Right lobe of liver (tissue), 4 donors: ENCODE measurements around the gene SLC15A2.

Source experiments
- CTCF ChIP-seq, 4 donors: fragments of 200-600 bp in 3 of 4; fragments of 450-650 bp in 1 of 4; IDR thresholded peaks; one replicate each; pipeline versions ENCODE4 v1.5.1 to v1.8.0; 2016 to 2022; ENCODE audit warnings: antibody characterized with exemption in 4 of 4, mild to moderate bottlenecking in 2 of 4
- POLR2A ChIP-seq: fragments of 450-650 bp; IDR thresholded peaks from one replicate; pipeline ENCODE4 v1.6.1; 2017; ENCODE audit warnings: antibody characterized with exemption, mild to moderate bottlenecking
- donor health status: DM: no; HTN: no; CAD: no.
- donor health status: DM: no; HTN: no; CAD: no.
- donor health status: DM: no; HTN: yes; CAD: no.

- TF ChIP-seq CTCF (IDR thresholded peaks at IDR 0.05) (no peak), POLR2A (no peak)
Measured at GRCh38 chr3:121979734-121980449, 85.7 kb downstream of the SLC15A2 start.
